Spleen (tissue), 13 donors: ENCODE data around the gene ZDHHC7. TPM values are rescaled to one million over a fixed set of nuclear protein-coding genes. Genes with fewer than 3 reads are reported as not detected.

Source experiments
- DNase-seq: peaks from one replicate; pipeline ENCODE4 v3.0.0-alpha.2; 2020
- H3K27ac ChIP-seq, 8 donors: fragments of 200-600 bp; sonication (generic) in 7 of 8; 1 replicate in 4 of 8; 2 replicates in 4 of 8; pipeline versions ENCODE4 v1.5.0 to v1.8.0; 2016 to 2021; ENCODE audit warnings: inconsistent platforms in 4 of 8, mild to moderate bottlenecking in 4 of 8, moderate library complexity in 1 of 8
- H3K27me3 ChIP-seq, 7 donors: fragments of 200-600 bp; sonication (generic) in 6 of 7; replicated peaks in 1 of 7; 1 replicate in 4 of 7; 2 replicates in 3 of 7; pipeline versions ENCODE4 v1.5.0 to v1.8.0; 2016 to 2021; ENCODE audit warnings: inconsistent platforms in 3 of 7, mild to moderate bottlenecking in 1 of 7
- H3K36me3 ChIP-seq, 6 donors: fragments of 200-600 bp; sonication (generic) in 5 of 6; 1 replicate in 4 of 6; 2 replicates in 2 of 6; pipeline versions ENCODE4 v1.5.0 to v1.8.0; 2016 to 2021; ENCODE audit warnings: inconsistent platforms in 2 of 6
- H3K4me1 ChIP-seq, 6 donors: fragments of 200-600 bp; sonication (generic) in 5 of 6; 1 replicate in 3 of 6; 2 replicates in 3 of 6; pipeline versions ENCODE4 v1.5.0 to v1.8.0; 2016 to 2021; ENCODE audit warnings: inconsistent platforms in 3 of 6
- H3K4me3 ChIP-seq, 8 donors: fragments of 200-600 bp; sonication (generic) in 7 of 8; 1 replicate in 4 of 8; 2 replicates in 4 of 8; pipeline versions ENCODE4 v1.5.0 to v1.8.0; 2016 to 2021; ENCODE audit warnings: inconsistent platforms in 4 of 8, mild to moderate bottlenecking in 4 of 8, moderate library complexity in 2 of 8
- H3K9me3 ChIP-seq, 8 donors: fragments of 200-600 bp; sonication (generic) in 7 of 8; 1 replicate in 4 of 8; 2 replicates in 4 of 8; pipeline versions ENCODE4 v1.5.0 to v1.8.0; 2016 to 2021; ENCODE audit warnings: inconsistent platforms in 4 of 8
- CTCF ChIP-seq, 11 experiments: fragments of 200-600 bp in 7 of 11; fragments of 450-650 bp in 4 of 11; sonication (generic) in 4 of 11; IDR thresholded peaks in 8 of 11; conservative IDR thresholded peaks in 3 of 11; 1 replicate in 7 of 11; 2 replicates in 4 of 11; pipeline versions ENCODE4 v1.4.0 to v1.8.0; 2016 to 2021; ENCODE audit warnings: antibody characterized with exemption in 11 of 11, inconsistent platforms in 4 of 11, mild to moderate bottlenecking in 1 of 11
- POLR2A ChIP-seq, 3 donors: fragments of 450-650 bp; IDR thresholded peaks; one replicate each; pipeline ENCODE4 v1.5.1; 2017; ENCODE audit warnings: antibody characterized with exemption in 3 of 3, mild to moderate bottlenecking in 1 of 3
- POLR2AphosphoS5 ChIP-seq, 3 donors: sonication (generic); formaldehyde crosslinking; IDR thresholded peaks; one replicate each; pipeline ENCODE4 v1.5.1; 2017; ENCODE audit warnings: antibody characterized with exemption in 3 of 3
- WGBS, 5 donors: extraction: QIAGEN DNeasy Blood & Tissue Kit in 3 of 5; methylation state at CpG; one replicate each; pipeline versions ENCODE4 v1.1.5 to v1.1.7; 2013 to 2018; 5-methylcytosine and 5-hydroxymethylcytosine counted together
- intact Hi-C: fragments of 100-400 bp; cut with DNase I; formaldehyde crosslinking; loops from one replicate; pipeline ENCODE4 v1.15.0; 2023; ENCODE audit warnings: low total_unique reads
- long read RNA-seq, 2 donors: transcript quantifications; one replicate each; lab custom pipeline, GENCODE V29; 2026
- polyA plus RNA-seq, 3 donors: library from polyadenylated mRNA; stranded (reverse); fragments of 200-250 nt; gene quantifications; one replicate each; pipeline ENCODE4 v1.2.1, GENCODE V29; 2013
- total RNA-seq, 7 donors: library from RNA; depleted of rRNA in 3 of 7; stranded (reverse); fragments of >200 nt in 3 of 7; fragmentation: NEBNext Ultra II Directional in 4 of 7; extraction: Animal tissue kit (Norgen Biotek cat#: 25700) in 4 of 7; gene quantifications; one replicate each; pipeline versions ENCODE4 v1.1.0 to v1.2.1, GENCODE V29; 2016 to 2021
- donor health status: healthy with polysubstance abuse.
- donor health status: DM: no; HTN: no; CAD: no; lungs with moderate emphysema.
- donor health status: DM: no; HTN: no; CAD: no.
- donor health status: Bipolar disorder and iron deficiency.
- donor health status: healthy.
- donor health status: DM: no; HTN: no; CAD: no.
- donor health status: DM: yes; HTN: yes; CAD: no.

ZDHHC7 gene
- 10 to 100 TPM; 39.3 to 87.1 (median 52.3) TPM for total RNA-seq
- 10 to 100 TPM; 10.3 to 21.5 (median 16.0) TPM for polyA plus RNA-seq
- long read RNA-seq, donor 1, transcript ZDHHC7-201 (8 exons, 3,442 nt) = major isoform, 5 of 7 reads
- long read RNA-seq, donor 1, partial matches to known transcripts = 0 of 7 reads
- long read RNA-seq, donor 1, other reads (novel, unspliced or antisense) = 0 of 7 reads
- long read RNA-seq, donor 2, transcript ZDHHC7-201 (8 exons, 3,442 nt) = major isoform, 5 of 8 reads
- long read RNA-seq, donor 2, partial matches to known transcripts = 0 of 8 reads
- long read RNA-seq, donor 2, other reads (novel, unspliced or antisense) = 0 of 8 reads

GRCh38 chr16:85010931-85011845 is at the start of gene ZDHHC7:
ZDHHC7 (minus strand) TSS chr16:85011535; CDS start chr16:84990618, 20,917 bp downstream.
- intact Hi-C loops = no loop called here
- Histone ChIP-seq H3K4me3 (peak within 1 kb of the TSS; percentile 68 to 89 (median 79)), H3K9me3 (no peaks in the 10 kb centered on the region), H3K36me3 (peaks cover 0 to 7% (median under 1%) of the 10 kb centered on the region in 6 donors), H3K27me3 (no peaks in the 10 kb centered on the region), H3K4me1 (peaks cover 27 to 78% (median 48%) of the 10 kb centered on the region in 6 donors), H3K27ac (peak within 1 kb of the TSS; percentile 93 to 98 (median 97))
- peak in 1 of 11 experiments; percentile 7 for TF ChIP-seq CTCF (IDR thresholded peaks at IDR 0.05 in 8 of 11, conservative IDR thresholded peaks at IDR 0.05 in 3 of 11)
- peak; percentile 71 to 89 (median 78) for TF ChIP-seq POLR2A (IDR thresholded peaks at IDR 0.05)
- TF ChIP-seq POLR2AphosphoS5 (IDR thresholded peaks at IDR 0.05) = peak; percentile 97 to 98 (median 97)
- WGBS, 5 donors = 0% methylated on average over 30 to 86 of the region's 86 CpGs
- DNase-seq = peak; percentile 96

- DNase-seq = no peak
- WGBS, 5 donors = 71 to 100% (median 97%) methylated on average over 4 of the region's 4 CpGs
- Histone ChIP-seq H3K9me3 (no peaks in the 10 kb centered on the region), H3K36me3 (peaks cover 0 to 16% (median 0%) of the 10 kb centered on the region in 6 donors), H3K4me3 (no peak overlapping the region), H3K27me3 (no peaks in the 10 kb centered on the region), H3K27ac (no peak overlapping the region), H3K4me1 (peaks cover 27 to 97% (median 65%) of the 10 kb centered on the region in 6 donors)
- intact Hi-C loops = no loop called here
- no peak for TF ChIP-seq POLR2A (IDR thresholded peaks at IDR 0.05)
- TF ChIP-seq POLR2AphosphoS5 (IDR thresholded peaks at IDR 0.05) = no peak
- no peak for TF ChIP-seq CTCF (IDR thresholded peaks at IDR 0.05 in 8 of 11, conservative IDR thresholded peaks at IDR 0.05 in 3 of 11)
Observed at GRCh38 chr16:85058909-85059308, 47.6 kb upstream of the ZDHHC7 start.

- WGBS, 5 donors = 72 to 92% (median 80%) methylated on average over 7 of the region's 7 CpGs
- no peak for DNase-seq
- Histone ChIP-seq H3K36me3 (peaks cover 0 to 16% (median 0%) of the 10 kb centered on the region in 6 donors), H3K4me1 (peaks cover 27 to 96% (median 58%) of the 10 kb centered on the region in 6 donors), H3K27me3 (no peaks in the 10 kb centered on the region), H3K9me3 (no peaks in the 10 kb centered on the region), H3K27ac (peak overlapping the region in 4 of 8 donors; percentile 5 to 95 (median 90)), H3K4me3 (no peak overlapping the region)
- intact Hi-C loops = no loop called here
- TF ChIP-seq POLR2AphosphoS5 (IDR thresholded peaks at IDR 0.05) (peak in 1 of 3 donors; percentile 19), POLR2A (IDR thresholded peaks at IDR 0.05) (no peak)
Observed at GRCh38 chr16:85057948-85058347, 46.6 kb upstream of the ZDHHC7 start.

GRCh38 chr16:85057212-85057889 is 46.0 kb upstream of the ZDHHC7 start:
- Histone ChIP-seq H3K36me3 (peaks cover 0 to 17% (median 0%) of the 10 kb centered on the region in 6 donors), H3K27ac (peak overlapping the region in 4 of 8 donors; percentile 87 to 95 (median 90)), H3K4me1 (peaks cover 27 to 93% (median 53%) of the 10 kb centered on the region in 6 donors), H3K9me3 (no peaks in the 10 kb centered on the region), H3K4me3 (no peak overlapping the region), H3K27me3 (no peaks in the 10 kb centered on the region)
- WGBS, 5 donors = 84 to 89% (median 88%) methylated on average over 9 of the region's 9 CpGs
- TF ChIP-seq POLR2A (IDR thresholded peaks at IDR 0.05) (no peak), POLR2AphosphoS5 (IDR thresholded peaks at IDR 0.05) (no peak), CTCF (IDR thresholded peaks at IDR 0.05 in 8 of 11, conservative IDR thresholded peaks at IDR 0.05 in 3 of 11) (no peak)
- DNase-seq = no peak
- intact Hi-C loops = no loop called here
